HK-2 (cell line): ENCODE data around the gene GTSE1.

Experiments used
- DNase-seq: peaks from one replicate; pipeline ENCODE4 v3.0.0-alpha.2; 2018; ENCODE audit not compliant: unreplicated experiment

GTSE1 gene

GRCh38 chr22:46380069-46380468 lies 83.4 kb downstream of the GTSE1 start:
- no peak for DNase-seq
